ENCODE results near the gene PGP.

Gene PGP

DNA sequence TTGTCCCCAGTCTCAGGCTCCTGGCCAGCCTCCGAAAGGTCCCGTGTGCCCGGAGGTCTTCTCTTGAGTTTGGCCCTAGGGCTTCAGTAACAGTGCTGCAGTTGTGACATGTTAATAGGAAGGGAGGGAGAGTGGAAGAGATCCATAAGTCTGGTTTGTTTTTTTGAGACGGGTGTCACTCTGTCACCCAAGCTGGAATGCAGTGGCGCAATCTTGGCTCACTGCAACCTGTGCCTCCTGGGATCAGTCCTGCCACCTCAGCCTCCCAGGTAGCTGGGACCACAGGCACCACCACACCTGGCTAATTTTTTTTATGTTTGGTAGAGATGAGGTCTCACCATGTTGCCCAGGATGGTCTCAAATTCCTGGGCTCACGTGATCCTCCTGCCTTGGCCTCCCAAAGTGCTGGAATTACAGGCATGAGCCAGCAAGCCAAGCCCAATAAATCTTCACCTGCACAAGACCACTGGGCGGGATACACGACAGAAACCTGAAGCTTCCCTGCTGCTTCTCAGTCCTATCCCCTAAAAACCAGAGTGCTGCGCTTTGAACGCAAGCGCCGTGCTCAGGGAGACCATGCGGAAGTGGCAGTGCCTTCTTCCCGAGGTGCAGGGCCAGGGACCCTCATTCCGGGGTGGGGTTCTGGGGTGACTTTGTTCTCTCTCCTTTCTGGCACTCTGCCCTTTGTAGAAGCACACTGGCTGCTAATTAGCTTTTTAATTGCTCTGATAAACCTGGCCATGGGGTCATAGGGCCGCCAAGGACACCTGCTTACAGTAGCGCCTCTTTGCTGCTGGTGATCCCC lies 48.2 kb downstream of the PGP start:
- FAIRE-seq = no peak
- no peak for DNase-seq (ENCODE audit: low spot score)

- FAIRE-seq (peak; percentile 37), DNase-seq (ENCODE audit: low spot score) (no peak)
Measured at GRCh38 chr16:2165861-2166260, 48.8 kb downstream of the PGP start.

- FAIRE-seq (no peak), DNase-seq (ENCODE audit: low spot score) (no peak)
Measured at GRCh38 chr16:2163211-2163881, 51.3 kb downstream of the PGP start.

GRCh38 chr16:2162676-2163118 lies 51.9 kb downstream of the PGP start:
- DNase-seq (ENCODE audit: low spot score) (no peak), FAIRE-seq (no peak)

GRCh38 chr16:2161911-2162310 lies 52.7 kb downstream of the PGP start:
- DNase-seq (ENCODE audit: low spot score) (no peak), FAIRE-seq (no peak)
